Measurements from ENCODE around the gene NAP1L1. TPM values are rescaled to one million over a fixed set of nuclear protein-coding genes. Genes with fewer than 3 reads are reported as not detected.
A peak's percentile ranks its signal among the peaks of the same experiment; 100 is the strongest.

The NAP1L1 gene
- polyA plus RNA-seq, 6 donors from 2014 or later, result 112 to 223 (median 196) TPM

DNA sequence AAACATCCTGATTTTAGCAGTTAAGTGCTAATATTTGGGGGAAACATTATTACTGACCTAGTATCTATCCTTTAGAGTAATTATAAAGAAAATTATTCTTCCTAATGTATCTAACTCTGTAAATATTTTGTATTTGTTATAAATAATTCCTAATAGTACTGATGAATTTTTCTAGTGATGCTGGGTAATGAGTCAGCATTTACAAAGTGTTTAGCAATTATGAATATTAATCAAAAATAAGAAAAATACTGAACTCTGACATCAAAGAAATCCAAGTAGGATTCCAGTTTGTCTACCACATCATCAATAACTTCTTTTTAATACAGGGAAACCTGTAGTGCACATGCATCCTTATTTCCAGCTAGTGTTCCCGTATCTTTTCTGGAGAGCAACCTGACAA, 9.0 kb downstream of the NAP1L1 start:
- H3K27me3 Mint-ChIP-seq, result no peaks in the 10 kb centered on the region
- H3K27ac Mint-ChIP-seq, result no peak overlapping the region
- DNase-seq (no peak), ATAC-seq (ENCODE audit: low read depth in 2 of 2) (no peak)
- peaks cover 49 to 50% (median 50%) of the 10 kb centered on the region in 3 donors for H3K4me1 Mint-ChIP-seq
- H3K36me3 Mint-ChIP-seq, result peaks cover 11 to 25% of the 10 kb centered on the region in 2 donors
- H3K9me3 Mint-ChIP-seq, result no peaks in the 10 kb centered on the region
- H3K4me3 Mint-ChIP-seq, result peak overlapping the region in 1 of 8 donors; percentile 41

DNA sequence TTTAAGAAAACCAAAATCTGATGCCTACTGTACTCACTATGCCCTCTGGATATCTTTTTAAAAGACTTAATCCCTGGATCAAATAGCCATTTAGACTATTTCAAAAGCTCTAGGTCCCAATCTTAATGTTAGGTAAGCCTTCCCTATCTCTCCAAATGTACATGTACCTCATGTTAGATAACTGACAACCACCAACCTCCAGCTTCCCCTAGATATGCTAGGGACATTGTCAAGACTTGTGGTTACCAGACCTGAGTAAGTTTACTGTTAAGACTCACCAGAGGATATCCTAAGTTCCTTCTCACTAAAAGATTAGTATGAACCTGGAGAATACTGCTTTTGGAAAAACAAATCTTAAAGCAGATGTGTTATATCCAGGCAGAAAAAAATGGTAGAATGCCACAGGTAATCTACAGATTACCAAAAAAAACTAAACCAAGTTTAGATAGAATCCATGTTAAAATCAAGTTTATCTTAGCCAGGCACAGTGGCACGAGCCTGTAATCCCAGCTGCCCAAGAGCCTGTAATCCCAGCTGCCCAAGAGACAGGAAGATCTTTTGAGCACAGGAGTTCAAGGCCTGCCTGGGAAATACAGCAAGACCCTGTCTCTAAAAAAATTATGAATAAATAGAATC, 9.7 kb downstream of the NAP1L1 start:
- Mint-ChIP-seq H3K36me3 (peaks cover 14 to 30% of the 10 kb centered on the region in 2 donors), H3K4me3 (no peak overlapping the region), H3K27ac (no peak overlapping the region), H3K9me3 (no peaks in the 10 kb centered on the region), H3K4me1 (peaks cover 47 to 50% (median 48%) of the 10 kb centered on the region in 3 donors), H3K27me3 (no peaks in the 10 kb centered on the region)
- DNase-seq (no peak), ATAC-seq (ENCODE audit: low read depth in 2 of 2) (peak; percentile 25 to 27)

DNA sequence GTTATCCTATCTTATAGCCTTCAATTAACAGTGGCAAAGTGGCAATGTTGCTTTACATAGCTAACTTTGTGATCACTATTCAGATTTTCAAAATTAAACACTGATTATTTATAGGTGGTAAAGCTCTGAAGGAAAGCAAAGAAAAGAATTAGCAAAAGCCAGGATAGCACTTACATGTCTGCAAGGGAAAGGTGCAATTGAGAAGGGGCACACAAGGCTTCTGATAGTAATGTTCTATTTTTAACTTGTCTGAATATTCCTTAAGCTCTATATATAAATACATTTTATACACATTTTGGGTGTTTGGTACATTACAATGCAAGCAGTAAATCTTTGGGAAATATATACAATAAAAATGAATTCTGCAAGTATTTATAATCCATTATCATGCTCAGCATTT, 10.9 kb downstream of the NAP1L1 start:
- peaks cover 8 to 32% of the 10 kb centered on the region in 2 donors for H3K36me3 Mint-ChIP-seq
- H3K4me1 Mint-ChIP-seq, result peaks cover 40 to 47% (median 45%) of the 10 kb centered on the region in 3 donors
- H3K27ac Mint-ChIP-seq, result peak overlapping the region in 1 of 6 donors; percentile 8
- ATAC-seq (ENCODE audit: low read depth in 2 of 2), result no peak
- H3K4me3 Mint-ChIP-seq, result no peak overlapping the region
- H3K9me3 Mint-ChIP-seq, result no peaks in the 10 kb centered on the region
- DNase-seq, result no peak
- H3K27me3 Mint-ChIP-seq, result no peaks in the 10 kb centered on the region

DNA sequence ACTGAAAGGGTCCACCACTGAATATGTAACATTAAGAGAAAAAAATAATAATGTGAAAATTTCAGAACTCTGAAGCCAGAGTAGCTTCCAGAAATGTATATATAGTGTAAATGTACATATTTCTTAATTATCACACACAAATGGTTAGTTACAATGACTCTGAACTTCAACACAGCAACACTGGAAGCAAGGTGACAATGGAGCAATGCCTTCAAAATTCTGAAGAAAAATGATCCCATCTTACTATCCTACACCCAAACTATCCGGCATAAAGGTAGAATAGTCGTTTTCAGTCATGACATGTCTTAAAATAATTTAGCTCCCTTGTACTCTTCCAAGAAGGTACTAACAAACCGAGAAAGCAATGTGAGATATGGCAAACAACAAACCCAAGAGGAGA, 11.9 kb downstream of the NAP1L1 start:
- ATAC-seq (ENCODE audit: low read depth in 2 of 2) (no peak), DNase-seq (no peak)
- H3K27ac Mint-ChIP-seq, result peak overlapping the region in 1 of 6 donors; percentile 66
- H3K4me1 Mint-ChIP-seq, result peaks cover 39 to 44% (median 42%) of the 10 kb centered on the region in 3 donors
- H3K9me3 Mint-ChIP-seq, result no peaks in the 10 kb centered on the region
- H3K4me3 Mint-ChIP-seq, result no peak overlapping the region
- H3K27me3 Mint-ChIP-seq, result no peaks in the 10 kb centered on the region
- peaks cover 7 to 37% of the 10 kb centered on the region in 2 donors for H3K36me3 Mint-ChIP-seq

DNA sequence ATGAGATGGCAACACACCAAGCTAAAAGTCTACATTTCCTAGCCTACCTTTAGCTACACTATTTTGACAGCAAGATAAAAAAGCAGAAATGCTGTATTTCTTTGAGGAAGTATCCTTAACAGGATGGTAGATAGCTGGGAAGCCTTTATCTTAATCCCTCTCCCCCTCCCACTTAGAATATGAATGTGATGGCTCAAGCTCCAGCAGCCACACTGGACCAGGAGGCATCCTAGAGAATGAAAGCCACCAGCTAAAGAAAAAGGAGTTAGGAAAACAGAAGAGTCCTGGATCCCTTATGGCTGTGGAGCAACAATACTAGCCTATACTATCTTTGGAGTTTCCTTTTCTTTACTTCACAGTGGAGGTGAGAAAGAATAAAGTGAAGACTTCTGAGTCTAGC, 15.1 kb downstream of the NAP1L1 start:
- peaks cover 26 to 44% (median 27%) of the 10 kb centered on the region in 3 donors for H3K4me1 Mint-ChIP-seq
- H3K27ac Mint-ChIP-seq, result peak overlapping the region in 1 of 6 donors; percentile 80
- DNase-seq (no peak), ATAC-seq (ENCODE audit: low read depth in 2 of 2) (no peak)
- peaks cover 29 to 58% of the 10 kb centered on the region in 2 donors for H3K36me3 Mint-ChIP-seq
- H3K9me3 Mint-ChIP-seq, result peaks cover 0 to 17% (median 12%) of the 10 kb centered on the region in 7 donors
- H3K27me3 Mint-ChIP-seq, result no peaks in the 10 kb centered on the region
- H3K4me3 Mint-ChIP-seq, result no peak overlapping the region

DNA sequence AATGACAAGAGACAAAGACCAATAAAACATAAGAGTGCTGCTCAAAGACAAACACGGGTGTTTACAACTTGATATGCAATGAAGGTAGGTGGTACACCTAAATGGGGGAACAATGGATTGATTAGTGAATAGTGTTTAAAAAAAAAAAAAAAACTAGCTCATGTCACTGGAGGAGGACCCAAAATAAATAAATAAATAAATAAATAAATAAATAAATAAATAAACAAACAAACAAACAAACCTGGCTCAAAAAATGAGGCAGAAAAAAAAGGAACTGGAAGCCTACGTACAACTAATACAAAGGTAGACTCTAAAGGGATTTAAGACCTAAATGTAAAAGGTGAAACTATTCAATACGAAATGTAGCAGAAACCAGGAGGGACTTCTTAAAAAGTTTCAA, 18.6 kb downstream of the NAP1L1 start:
- no peak for ATAC-seq (ENCODE audit: low read depth in 2 of 2)
- Mint-ChIP-seq H3K9me3 (peaks cover 0 to 20% (median 12%) of the 10 kb centered on the region in 7 donors), H3K4me1 (peaks cover 16 to 32% (median 25%) of the 10 kb centered on the region in 3 donors), H3K36me3 (peaks cover 38 to 65% of the 10 kb centered on the region in 2 donors), H3K27me3 (no peaks in the 10 kb centered on the region), H3K4me3 (no peak overlapping the region), H3K27ac (peak overlapping the region in 1 of 6 donors; percentile 1)
- DNase-seq, result no peak

DNA sequence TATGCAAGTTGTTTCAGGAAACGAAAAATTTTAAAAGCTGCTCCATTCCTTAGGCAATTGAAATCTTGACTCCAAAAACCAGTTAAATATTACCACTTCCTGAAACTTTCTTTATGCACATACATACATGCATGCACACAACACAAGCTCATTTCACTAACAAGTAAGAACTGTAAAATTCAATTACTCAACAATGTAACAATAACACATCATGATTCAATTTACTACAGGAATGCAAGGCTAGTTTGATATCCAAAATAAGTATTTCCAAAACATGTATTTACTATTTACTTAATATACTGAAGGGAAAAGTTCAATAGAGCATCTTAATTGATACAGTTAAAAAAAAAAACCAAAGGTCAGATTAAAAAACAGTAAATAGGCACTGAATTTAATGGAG, 19.6 kb downstream of the NAP1L1 start:
- H3K9me3 Mint-ChIP-seq, result peaks cover 0 to 20% (median 12%) of the 10 kb centered on the region in 7 donors
- peaks cover 10 to 27% (median 25%) of the 10 kb centered on the region in 3 donors for H3K4me1 Mint-ChIP-seq
- DNase-seq, result no peak
- ATAC-seq (ENCODE audit: low read depth in 2 of 2), result no peak
- peaks cover 37 to 59% of the 10 kb centered on the region in 2 donors for H3K36me3 Mint-ChIP-seq
- no peak overlapping the region for H3K4me3 Mint-ChIP-seq
- no peaks in the 10 kb centered on the region for H3K27me3 Mint-ChIP-seq
- H3K27ac Mint-ChIP-seq, result no peak overlapping the region

DNA sequence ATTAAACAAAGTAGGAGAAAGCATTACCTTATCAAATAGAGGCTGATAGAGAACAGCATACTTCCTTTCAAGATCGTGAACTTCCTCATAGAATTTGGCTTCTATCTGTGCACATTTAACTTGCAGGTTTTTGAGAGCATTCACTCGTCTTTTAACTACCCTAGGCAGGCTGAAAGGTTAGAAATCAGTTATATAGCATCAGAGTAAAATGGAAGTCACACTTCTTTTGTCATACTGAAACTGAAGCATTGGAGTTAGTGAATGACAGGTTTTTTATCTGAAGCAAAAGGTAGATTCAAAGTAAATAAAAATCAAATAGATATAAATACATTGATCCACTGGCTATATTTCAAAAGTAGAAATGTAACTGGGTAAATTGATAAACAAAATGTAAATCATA, 24.4 kb downstream of the NAP1L1 start:
- no peak for ATAC-seq (ENCODE audit: low read depth in 2 of 2)
- Mint-ChIP-seq H3K4me1 (peaks cover 0 to 16% (median 12%) of the 10 kb centered on the region in 3 donors), H3K4me3 (no peak overlapping the region), H3K9me3 (peaks cover 0 to 11% (median 6%) of the 10 kb centered on the region in 7 donors), H3K36me3 (peaks cover 38 to 43% of the 10 kb centered on the region in 2 donors), H3K27me3 (no peaks in the 10 kb centered on the region), H3K27ac (peak overlapping the region in 2 of 6 donors; percentile 4 to 33)
- no peak for DNase-seq

DNA sequence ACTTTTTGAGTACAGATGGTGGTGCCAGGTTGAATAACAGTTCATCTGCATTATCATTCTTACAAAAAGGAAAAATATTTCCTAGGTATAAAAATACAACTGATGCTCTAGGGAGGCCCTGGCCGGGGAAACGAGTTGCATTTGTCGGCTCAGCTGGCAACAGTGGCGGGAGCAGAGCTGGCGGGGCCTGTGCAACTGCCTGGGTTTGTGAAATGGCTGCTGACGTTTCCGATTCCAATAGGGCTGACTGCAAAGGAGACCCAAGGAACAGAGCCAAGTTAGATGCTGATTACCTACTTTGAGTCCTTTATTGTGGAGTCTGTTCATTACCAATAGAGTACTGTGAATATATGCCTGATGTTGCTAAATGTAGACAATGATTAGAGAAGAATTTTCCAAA, 27.2 kb downstream of the NAP1L1 start:
- Mint-ChIP-seq H3K4me3 (no peak overlapping the region), H3K4me1 (peaks cover 0 to 5% (median 3%) of the 10 kb centered on the region in 3 donors), H3K27me3 (no peaks in the 10 kb centered on the region), H3K27ac (peak overlapping the region in 3 of 6 donors; percentile 1 to 38 (median 19)), H3K9me3 (no peaks in the 10 kb centered on the region), H3K36me3 (peaks cover 16 to 41% of the 10 kb centered on the region in 2 donors)
- no peak for ATAC-seq (ENCODE audit: low read depth in 2 of 2)
- no peak for DNase-seq

DNA sequence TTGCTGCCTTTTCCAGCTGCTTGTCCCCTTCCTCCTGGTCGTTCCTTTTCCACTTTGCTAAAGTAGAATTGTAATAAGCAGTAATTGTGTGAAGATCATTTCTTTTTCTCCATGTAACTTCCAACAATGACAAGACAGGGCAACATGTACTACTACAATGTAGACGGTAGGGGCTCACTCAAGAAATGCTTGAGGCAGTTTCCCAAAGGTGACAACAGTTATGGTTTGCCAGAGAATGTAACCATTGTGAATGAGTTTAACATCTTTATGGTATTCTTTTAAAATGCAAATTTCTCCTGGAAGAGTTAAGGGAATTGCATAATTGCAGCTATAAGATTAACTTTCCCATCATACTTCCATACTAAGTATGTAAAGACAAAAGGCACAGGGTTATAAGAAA, 29.1 kb downstream of the NAP1L1 start:
- peaks cover 17 to 48% of the 10 kb centered on the region in 2 donors for H3K36me3 Mint-ChIP-seq
- no peak overlapping the region for H3K27ac Mint-ChIP-seq

DNA sequence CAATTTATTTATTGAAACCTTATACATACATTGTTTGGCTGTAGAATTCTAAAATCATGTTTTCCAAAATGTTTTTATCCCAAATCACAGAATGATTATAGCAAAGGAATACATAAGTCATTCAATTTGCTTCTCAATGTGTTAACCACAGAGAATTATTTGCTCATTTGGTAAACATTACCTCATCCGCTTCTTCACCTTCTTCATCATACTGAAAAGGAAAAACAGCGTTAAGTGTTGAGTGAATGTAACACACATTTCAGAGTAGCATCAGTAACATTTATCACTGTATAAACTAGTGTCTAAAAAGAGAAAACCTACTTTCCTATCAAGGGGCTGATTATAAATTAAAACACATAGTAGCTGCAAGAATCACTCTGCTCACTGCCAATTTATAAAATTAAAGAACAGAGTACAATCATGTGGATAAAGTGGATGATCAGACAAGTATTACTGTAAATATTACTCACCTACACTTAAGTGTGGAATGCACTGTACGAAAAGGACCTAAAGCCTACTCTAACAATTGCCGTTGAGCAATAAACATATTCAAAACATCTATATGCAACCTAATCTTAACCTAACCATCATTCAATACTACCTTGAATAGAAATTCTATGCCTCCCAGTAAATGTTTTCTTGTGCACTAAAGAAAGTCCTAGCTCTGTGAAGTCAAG, 34.8 kb downstream of the NAP1L1 start:
- no peak for DNase-seq
- Mint-ChIP-seq H3K36me3 (peaks cover 10 to 29% of the 10 kb centered on the region in 2 donors), H3K9me3 (no peaks in the 10 kb centered on the region), H3K4me1 (no peaks in the 10 kb centered on the region), H3K27me3 (no peaks in the 10 kb centered on the region), H3K27ac (peak overlapping the region in 1 of 6 donors; percentile 37), H3K4me3 (no peak overlapping the region)
- no peak for ATAC-seq (ENCODE audit: low read depth in 2 of 2)

More for the DNA sequence above, 29.1 kb downstream of the NAP1L1 start:
- Mint-ChIP-seq H3K4me3 (no peak overlapping the region), H3K27me3 (no peaks in the 10 kb centered on the region), H3K4me1 (peaks cover 0 to 3% (median 0%) of the 10 kb centered on the region in 3 donors), H3K9me3 (no peaks in the 10 kb centered on the region)
- ATAC-seq (ENCODE audit: low read depth in 2 of 2), result no peak
- DNase-seq, result no peak

DNA sequence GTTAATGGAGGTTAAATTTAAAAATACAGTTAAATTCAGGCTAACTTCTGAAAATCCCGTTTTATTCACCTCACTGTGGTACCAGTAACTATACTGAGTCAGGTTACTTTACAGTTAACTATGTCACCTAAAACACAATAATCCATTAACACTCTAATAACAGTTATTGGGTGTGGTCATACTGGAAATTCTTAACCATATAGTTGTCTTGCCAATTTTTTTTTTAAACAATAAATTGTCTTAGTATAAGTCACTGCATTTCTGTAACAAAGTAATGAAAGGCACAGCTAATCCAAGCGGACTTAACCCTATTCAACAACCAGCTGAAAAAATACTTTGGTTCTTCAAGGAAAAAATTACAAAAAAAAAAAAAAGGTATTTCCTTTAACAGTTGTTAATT, 36.7 kb downstream of the NAP1L1 start:
- no peaks in the 10 kb centered on the region for H3K4me1 Mint-ChIP-seq
- peaks cover 9 to 23% of the 10 kb centered on the region in 2 donors for H3K36me3 Mint-ChIP-seq
- H3K9me3 Mint-ChIP-seq, result no peaks in the 10 kb centered on the region
- DNase-seq, result no peak
- no peak overlapping the region for H3K4me3 Mint-ChIP-seq
- no peak overlapping the region for H3K27ac Mint-ChIP-seq
- H3K27me3 Mint-ChIP-seq, result no peaks in the 10 kb centered on the region
- no peak for ATAC-seq (ENCODE audit: low read depth in 2 of 2)

DNA sequence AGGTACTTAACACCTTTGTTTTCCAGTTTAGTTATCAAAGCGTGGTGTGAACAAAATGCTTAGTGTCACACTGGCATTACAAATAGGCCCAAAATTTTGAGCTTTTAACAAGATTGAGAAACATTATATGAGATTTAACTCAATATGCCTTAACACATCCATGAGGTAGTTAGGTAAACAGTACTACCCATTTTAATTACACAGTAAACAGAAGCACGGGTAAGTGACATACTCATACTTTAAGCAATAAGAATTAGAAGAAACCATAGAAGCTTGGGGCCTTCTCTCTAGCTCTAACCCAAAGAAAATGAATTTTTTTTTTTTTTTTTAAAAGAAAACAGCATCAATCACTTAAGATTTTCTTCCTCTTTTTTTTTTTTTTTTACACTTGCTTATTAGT, 37.4 kb downstream of the NAP1L1 start:
- Mint-ChIP-seq H3K4me1 (no peaks in the 10 kb centered on the region), H3K27me3 (no peaks in the 10 kb centered on the region), H3K27ac (peak overlapping the region in 1 of 6 donors; percentile 80), H3K36me3 (peaks cover 2 to 16% of the 10 kb centered on the region in 2 donors), H3K4me3 (no peak overlapping the region), H3K9me3 (no peaks in the 10 kb centered on the region)
- no peak for DNase-seq
- ATAC-seq (ENCODE audit: low read depth in 2 of 2), result no peak

DNA sequence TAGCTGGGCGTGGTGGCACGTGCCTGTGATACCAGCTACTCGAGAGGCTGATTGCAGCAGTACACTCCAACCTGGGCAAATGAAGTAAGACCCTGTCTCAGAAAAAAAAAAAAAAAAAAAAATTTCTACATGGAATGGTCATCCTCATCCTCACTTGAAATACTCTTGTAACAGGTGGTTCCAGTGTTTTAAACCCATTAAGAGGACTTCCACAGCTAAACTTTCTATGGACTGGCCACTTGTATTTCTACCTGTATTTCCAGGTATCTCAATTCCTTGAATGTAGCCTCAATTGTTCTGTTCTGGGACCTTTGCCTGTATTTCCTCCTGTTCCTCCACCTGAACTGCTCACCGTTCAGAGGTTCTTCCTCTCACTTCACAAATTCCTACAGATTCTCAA, 41.1 kb downstream of the NAP1L1 start:
- Mint-ChIP-seq H3K36me3 (peaks cover 0 to 4% of the 10 kb centered on the region in 2 donors), H3K27ac (peak overlapping the region in 2 of 6 donors; percentile 6 to 18), H3K4me3 (no peak overlapping the region), H3K4me1 (no peaks in the 10 kb centered on the region), H3K9me3 (no peaks in the 10 kb centered on the region), H3K27me3 (no peaks in the 10 kb centered on the region)
- DNase-seq (no peak), ATAC-seq (ENCODE audit: low read depth in 2 of 2) (no peak)

Data from naive B cell (primary cell).